ENCODE results near the gene ZNF136. TPM values are rescaled to one million over a fixed set of nuclear protein-coding genes. Genes with fewer than 3 reads are reported as not detected.

ZNF136 gene
- total and polyA plus RNA-seq, 2 of the 13 experiments (the other 11 are each of a cell fraction or from before 2014, with no cell fraction given): 2.5 to 10.2 TPM

GRCh38 chr19:12139885-12140544, 22.9 kb upstream of the ZNF136 start, which contains the start of gene ZNF20 (continued):
- no peak for TF ChIP-seq ZZZ3 (CRISPR knock-in tag; IDR thresholded peaks at IDR 0.05; ENCODE audit: borderline replicate concordance)
- no peak for TF ChIP-seq PHF5A (CRISPR knock-in tag; IDR thresholded peaks at IDR 0.05; ENCODE audit: low read depth, unreplicated experiment)
- TF ChIP-seq KAT2B (IDR thresholded peaks at IDR 0.05; ENCODE audit: borderline replicate concordance, low read depth, low read length): no peak
- no peak for TF ChIP-seq HNF1A (IDR thresholded peaks at IDR 0.05; ENCODE audit: low read depth)
- no peak for TF ChIP-seq HNF1A (CRISPR knock-in tag; IDR thresholded peaks at IDR 0.05; ENCODE audit: borderline replicate concordance)
- TF ChIP-seq ZBTB40 (IDR thresholded peaks at IDR 0.05): no peak
- peak; percentile 44; the same call in 1 of the 2 replicates for TF ChIP-seq ZBTB40 (CRISPR knock-in tag; IDR thresholded peaks at IDR 0.05)
- TF ChIP-seq BHLHE40 (IDR thresholded peaks at IDR 0.05; ENCODE audit: low read length): no peak
- no peak for TF ChIP-seq ZNF441 (CRISPR knock-in tag; IDR thresholded peaks at IDR 0.05; ENCODE audit: borderline replicate concordance)
- TF ChIP-seq RXRB (CRISPR knock-in tag; IDR thresholded peaks at IDR 0.05; ENCODE audit: borderline replicate concordance): peak; percentile 17; the same call in 1 of the 2 replicates
- TF ChIP-seq ZNF362 (CRISPR knock-in tag; IDR thresholded peaks at IDR 0.05; ENCODE audit: borderline replicate concordance): no peak
- peak; percentile 63; the same call in 1 of the 2 replicates for TF ChIP-seq DMAP1 (CRISPR knock-in tag; IDR thresholded peaks at IDR 0.05)
- no peak for TF ChIP-seq NONO (IDR thresholded peaks at IDR 0.05)
- TF ChIP-seq NONO (CRISPR knock-in tag; conservative IDR thresholded peaks at IDR 0.05): 0 out of 2 replicates have a peak, but pooled peaks have one; percentile 47
- TF ChIP-seq ZNF101 (CRISPR knock-in tag; IDR thresholded peaks at IDR 0.05; ENCODE audit: borderline replicate concordance, low read depth): no peak
- peak; percentile 60 to 73; a peak in 3 of 4 replicates for TF ChIP-seq POLR2A (IDR thresholded peaks at IDR 0.05; ENCODE audit: insufficient read depth in 1 of 2, low read depth in 2 of 2, low read length in 2 of 2)
- no peak for TF ChIP-seq ZNF557 (CRISPR knock-in tag; IDR thresholded peaks at IDR 0.05)

Measured in HepG2 (cell line).